HG03520 (cell line): ENCODE measurements around the gene RARB.

Source experiments
- ATAC-seq: cut with Tn5 transposase; IDR thresholded peaks from one replicate; pipeline ENCODE4 v1.9.1; 2021; ENCODE audit warnings: mild to moderate bottlenecking, moderate library complexity; ENCODE audit not compliant: unreplicated experiment

Gene RARB

DNA sequence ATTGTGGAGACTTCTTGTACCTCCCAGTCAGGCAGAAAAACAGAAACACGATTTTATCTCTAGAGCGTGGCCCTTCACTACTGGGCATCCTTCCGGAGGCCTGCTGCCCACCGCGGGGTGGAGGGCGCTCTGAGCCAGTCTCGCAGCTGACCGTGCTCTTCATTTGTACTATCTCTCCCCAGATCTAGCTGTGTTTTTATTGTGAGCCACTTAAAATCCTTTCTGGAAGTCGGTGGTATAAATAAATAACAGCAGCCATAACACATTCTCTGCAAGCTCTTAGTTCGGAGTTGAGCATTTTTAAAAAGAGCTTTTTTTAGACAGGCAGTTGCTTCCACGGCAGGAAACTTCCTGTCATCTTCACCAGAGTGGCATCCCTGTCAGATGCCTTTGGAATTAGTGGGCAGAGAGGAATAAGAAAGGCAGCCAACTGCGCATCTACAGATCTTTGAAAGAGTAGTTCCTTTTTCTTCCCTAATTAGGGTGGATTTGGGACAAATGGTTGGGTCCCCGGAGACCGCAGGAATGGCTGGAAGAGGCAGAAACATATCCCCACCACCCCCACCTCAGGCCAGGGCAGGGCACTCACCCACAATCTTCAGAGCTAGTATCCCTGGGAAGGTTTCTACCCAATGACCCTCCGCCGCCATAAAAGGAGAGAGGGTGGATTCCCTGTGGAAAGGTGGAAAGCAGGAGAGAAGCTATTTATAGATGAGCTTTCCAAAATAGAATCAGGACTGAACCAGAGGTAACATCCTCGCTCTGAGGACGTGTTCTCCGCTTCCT is 145.5 kb downstream of the RARB start:
- no peak for ATAC-seq

DNA sequence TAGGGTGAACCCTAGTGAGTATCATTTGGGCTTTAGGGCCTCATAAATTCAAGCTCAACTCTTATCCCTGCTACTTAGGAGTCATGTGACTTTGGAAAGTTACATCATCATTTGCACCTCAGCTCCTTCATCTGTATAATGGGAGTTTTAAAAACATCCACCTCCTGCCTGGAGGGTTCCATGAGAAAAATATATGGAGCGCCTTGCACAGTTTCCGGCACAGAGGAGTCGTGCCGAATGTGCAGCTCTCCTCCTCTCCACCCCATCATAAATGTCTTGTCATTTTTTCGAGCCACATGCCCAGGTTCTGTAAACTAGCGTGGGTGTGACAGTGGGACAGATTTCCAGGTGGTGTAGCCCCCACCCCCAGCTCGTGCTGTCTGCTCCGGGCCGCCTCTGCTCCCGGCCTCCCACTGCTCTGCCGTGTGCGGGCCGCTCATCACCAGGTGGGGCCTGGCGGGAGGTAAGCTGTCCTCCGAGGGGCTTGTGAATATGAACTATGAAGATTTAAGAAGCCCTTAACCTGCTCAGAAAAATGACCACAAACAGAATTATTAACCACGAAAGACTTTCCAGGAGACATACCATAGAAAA is 146.2 kb downstream of the RARB start:
- ATAC-seq: no peak

DNA sequence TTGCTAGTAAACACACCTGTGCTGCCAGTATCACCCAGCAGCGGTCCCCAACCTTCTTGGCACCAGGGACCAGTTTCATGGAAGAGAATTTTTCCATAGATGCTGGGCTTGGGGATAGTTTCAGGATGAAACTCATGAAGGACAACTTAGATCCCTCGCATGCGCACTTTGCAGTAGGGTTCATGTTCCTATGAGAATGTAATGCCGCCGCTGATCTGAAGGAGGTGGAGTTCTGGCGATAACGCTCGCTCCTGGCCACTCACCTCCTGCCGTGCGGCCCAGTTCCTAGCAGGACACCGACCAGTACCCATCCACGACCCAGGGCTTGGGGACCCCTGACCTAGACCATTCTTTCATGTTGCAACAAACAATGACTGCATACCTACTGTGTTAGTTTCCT is 146.9 kb downstream of the RARB start:
- no peak for ATAC-seq

DNA sequence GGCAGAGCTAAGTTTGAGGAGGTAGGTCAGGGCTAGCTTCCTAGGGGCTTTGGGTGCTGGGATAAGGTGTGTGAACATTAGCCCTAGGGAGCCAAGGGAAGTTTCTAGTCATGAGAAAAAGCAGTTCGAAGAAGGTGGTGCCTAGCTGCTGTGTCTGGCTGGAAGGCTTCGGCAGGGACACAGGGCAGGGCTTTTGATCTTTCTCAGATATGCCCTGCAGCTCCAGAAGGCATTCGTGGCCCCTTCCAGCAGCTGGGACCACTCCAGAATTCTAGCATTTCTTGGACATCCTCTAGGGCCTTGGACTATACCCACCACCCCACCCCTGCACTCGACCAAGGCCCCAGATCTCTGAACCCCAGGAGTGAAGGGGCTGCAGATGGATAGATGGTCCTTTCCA is 148.1 kb downstream of the RARB start:
- ATAC-seq: no peak

DNA sequence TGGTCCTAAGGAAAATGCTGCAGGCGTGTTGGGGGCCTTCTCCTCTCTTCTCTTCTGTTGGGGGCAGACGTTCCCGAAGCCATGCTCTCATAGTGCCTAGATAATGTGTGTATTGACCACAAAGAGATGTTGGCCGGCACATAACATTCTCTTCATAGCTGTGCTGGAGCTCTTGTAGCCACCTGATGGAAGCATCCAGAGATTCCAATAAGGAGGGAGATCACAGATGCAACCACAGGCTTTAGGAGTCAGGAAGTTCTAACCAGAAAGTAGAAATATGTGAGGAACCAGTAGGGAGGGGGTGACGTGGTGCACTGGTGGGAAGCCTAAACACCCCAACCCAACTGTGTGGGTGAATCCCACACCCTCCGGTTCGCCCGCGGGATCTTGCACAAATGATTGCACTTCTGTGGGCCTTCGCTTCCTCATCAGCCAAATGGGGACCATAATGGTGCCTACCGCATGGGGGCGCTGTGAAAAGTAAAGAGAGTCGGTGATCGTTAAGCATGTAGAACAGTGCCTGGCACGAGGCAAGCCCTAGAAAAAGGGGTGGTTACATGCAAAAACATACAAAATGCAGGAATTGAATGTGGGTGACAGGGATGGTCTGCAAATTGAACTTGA is 148.9 kb downstream of the RARB start:
- no peak for ATAC-seq

DNA sequence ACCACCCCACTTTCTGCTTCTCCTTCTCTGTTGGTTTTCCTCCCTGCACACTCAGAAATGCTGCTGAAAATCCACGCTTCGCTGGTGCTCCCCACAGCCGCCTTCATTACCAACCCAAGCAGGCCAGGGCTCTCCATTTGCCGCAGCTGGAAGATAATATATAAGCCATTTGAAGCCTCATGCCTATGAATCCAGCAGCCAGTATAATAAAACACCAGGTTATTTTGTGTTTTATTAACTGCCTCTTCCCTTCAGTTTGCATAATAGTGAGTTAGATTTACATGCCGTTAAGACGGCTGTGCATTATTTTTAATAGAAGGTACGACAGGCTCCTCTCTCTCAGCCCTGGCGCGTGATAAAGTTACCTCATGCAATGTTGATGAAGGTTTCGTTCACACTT is 150.0 kb downstream of the RARB start:
- no peak for ATAC-seq

DNA sequence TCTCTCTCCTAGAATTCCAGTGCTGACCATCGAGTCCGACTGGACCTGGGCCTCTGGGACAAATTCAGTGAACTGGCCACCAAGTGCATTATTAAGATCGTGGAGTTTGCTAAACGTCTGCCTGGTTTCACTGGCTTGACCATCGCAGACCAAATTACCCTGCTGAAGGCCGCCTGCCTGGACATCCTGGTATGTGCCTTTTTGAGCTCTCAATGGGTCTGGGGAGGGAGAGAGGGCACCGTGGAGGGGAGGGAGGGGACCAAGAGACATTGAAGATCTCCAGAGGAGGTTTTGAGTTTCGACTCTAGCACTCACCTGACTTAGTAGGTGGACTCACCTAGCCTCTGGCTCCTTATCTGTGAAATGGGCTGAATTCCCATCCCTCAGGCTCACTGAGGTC is 152.5 kb downstream of the RARB start:
- no peak for ATAC-seq

DNA sequence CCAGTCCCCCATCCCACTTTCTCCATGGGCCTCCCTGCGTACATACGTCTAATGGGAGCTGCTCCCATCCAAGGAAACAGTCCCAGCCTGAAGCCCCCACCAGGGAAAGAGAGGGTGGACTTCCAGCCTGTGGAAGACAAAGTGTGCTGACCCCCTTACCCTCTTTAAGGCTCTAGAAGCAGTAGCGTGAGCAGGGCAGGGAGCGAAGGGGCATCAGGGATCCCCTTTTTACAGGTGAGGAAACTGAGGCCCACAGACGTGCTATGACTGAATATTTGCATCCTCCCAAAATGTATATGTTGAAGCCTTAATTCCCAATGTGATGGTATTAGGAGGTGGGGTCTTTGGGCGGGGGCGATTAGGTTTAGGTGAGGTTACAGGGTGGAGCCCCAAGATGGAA is 153.3 kb downstream of the RARB start:
- ATAC-seq: no peak

DNA sequence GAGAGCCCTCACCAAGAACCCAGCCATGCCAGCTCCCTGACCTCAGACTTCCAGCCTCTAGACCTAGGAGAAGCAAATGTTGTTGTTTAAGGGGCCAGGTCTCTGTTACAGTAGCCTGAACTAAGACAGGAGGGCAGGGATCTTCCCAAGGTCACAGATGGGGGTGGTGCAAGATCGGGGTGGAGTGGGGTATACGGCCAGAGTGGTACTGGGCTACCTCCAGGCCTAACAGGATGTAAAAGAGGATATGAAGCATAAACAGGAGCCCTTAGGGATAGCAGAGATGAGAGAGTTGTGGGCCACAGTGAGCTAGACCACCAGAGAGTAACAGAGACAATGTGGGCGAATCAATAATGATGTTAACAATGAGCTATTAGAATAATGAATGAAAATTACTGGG is 153.8 kb downstream of the RARB start:
- no peak for ATAC-seq

DNA sequence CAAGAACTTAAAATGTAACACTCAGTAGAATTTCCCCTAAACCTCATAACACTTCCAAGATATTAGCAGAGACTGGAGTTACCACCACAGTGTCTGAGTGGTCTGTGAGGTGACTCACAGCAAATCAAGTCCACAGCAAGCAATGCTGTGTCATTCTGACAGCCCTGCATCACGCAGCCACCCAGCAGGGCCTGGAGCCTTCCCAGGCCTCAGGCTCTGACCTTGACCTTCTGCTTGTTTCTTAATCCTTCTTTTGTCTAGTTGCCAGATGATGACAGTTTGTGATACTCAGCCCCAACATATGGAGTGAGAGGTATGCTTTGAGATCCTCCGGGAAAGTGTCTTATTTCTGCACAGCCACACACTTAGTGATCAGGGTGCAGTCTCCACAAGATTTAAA is 154.2 kb downstream of the RARB start:
- ATAC-seq: no peak

DNA sequence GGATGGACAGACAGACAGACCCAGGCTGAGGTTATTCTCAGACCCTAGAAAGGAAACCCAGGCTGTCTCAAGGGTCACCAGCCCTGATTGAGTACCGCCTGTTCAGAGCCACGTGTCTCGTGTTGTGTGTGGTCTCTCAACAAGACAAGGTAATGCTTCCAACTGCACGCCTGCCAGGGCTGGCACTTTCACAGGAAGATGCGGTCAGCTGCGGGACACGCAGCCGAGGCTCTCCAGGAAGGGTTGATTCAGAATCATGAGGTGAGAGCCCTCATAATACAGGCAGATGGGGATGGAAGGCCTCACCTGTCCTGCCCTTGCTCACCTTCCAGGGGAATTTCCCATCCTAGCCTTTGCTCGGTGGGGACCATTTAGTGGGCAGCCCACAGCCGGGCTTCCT is 155.3 kb downstream of the RARB start:
- ATAC-seq: no peak

DNA sequence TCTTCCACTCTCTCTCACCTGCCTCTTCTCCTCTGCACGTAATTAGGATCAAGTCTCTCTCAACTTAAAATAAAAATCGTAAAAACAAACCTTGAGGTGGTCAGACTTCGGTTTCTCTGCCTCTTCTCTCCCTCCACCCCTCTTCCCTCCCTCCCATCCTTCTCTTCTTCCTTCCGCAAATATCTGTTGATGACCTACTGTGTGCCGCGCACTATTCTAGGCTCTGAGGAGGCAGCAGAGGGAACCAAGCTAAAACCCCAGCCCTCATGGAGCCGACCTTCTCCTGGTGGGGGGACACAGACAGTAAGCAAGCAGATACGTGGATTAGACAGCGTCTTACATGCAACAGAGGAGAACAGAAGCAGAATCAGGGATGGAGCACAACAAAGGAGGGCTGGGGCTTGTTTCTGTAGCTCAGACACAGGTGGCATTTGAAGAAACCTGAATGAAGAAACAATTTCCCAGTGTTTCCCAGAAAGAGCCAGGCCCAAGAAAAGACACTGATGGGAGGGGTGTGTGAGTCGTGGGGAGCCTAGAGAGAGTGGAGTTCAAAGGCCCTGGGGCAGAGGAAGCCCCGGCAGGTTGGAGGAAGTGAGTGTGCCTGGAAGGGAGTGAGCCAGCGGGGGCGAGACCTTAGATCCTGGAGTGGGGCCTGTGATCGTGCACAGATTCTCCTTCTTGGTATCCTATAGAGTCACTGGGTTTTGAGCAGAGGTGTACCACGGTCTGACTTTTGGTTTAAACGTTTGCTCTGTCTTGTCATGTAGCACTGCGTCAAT is 156.1 kb downstream of the RARB start:
- no peak for ATAC-seq

DNA sequence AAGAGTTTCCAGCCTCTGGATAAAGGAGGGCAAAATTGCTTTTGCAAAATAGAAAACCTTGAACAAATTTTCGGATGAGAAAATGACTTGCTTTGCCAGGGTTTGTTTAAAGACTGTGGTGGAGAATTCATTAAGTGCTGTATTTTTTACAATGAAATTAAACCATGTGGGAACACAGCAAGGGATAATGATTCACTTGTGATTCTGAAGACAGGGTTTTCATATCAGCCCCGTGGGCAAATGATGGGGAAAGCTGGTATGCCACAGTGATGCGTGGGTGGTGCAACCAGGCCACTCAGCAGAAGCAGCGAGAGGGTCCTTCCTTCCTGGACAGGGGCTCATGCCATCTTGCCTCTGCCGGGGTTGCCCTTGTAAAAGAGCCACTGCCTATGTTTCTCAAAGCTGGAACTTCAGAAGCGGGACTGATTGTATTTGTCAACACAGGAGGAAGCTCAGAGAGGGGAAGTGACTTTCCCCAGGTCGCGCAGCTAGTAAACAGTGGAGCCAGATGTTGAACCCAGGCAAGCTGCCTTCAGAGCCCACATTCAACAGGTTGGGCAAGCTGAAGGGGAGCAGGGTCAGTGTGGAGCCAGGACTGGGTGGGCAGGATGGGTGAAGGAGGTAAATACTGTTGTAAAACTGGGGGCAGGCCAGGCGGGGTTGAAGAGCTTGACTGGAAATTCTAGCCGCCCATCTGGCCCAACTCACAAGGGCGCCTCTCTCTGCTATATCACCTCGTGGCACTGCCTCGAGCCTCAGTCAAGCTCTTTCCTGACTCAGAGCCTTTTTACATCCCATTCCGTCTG is 157.5 kb downstream of the RARB start:
- no peak for ATAC-seq

DNA sequence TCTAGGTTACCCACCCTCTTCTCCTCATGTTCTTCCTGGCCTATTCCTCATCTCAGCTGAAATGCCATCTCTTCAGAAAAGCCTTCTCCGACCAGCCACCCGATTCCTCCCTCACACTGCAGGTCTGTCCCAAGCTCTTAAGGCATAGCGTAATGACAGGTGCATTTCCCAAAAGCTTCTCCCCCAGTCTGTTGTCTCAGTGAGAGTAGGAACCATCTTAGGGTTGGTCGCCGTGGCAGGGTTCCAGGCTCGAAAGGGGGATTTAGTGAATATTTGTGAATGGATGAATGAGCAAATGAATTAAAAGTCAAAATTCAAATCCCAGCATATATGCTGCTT is 158.1 kb downstream of the RARB start:
- no peak for ATAC-seq

DNA sequence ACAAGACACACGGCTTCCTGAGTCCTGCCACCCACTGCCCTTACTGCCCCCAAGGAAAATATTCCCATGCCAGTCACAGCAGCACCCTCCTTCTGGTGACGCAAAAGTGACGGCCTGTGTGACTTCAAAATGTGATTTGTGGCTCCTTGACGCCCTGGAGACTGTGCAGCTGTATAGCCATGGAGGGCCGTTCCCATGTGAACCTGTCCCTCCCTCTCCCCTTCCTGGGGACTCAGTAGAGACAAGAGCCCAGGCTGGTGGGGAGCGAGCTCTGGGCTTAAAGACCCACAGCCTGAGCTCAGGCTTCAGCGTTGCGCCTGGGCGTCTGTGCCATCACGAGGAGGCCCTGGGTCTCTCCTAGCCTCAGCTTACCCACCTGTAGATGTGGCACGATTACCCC is 158.5 kb downstream of the RARB start:
- ATAC-seq: no peak

DNA sequence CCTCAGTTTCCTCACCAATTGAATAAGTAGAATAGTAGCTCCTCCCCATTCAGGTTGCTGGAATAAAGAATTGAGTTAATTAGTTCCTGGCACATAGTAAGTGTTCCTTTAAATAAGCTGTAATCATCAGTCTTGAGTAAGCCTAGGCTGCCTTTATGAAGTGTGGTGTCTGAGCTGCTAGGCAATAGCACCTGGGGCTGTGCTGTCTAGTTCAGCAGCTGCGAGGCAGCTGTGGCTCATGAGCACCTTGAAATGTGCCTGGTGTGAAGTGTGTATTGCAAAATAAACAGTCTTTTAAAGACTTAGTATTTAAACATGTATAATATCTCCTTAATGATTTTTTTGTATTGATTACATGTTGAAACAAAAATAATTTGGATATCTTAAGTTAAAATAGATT is 159.0 kb downstream of the RARB start:
- no peak for ATAC-seq

DNA sequence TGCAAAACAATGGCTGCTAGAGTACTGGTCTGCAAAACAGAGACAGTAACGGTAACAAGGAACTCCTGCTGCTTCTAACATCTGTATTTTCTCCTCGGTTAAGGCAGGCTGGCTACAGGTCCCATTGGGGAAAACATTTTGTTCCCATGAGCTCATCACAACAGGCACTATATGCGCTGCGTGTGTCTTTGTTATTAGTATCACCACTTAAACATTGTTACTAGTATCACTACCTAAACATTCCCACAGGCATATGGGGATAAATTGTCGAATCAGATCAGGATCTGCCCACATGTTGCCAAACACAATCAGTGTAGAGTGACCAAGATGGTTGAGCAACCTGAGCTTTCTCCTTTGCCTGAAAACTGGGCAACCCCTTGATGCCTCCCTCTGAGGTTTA is 159.5 kb downstream of the RARB start:
- no peak for ATAC-seq

DNA sequence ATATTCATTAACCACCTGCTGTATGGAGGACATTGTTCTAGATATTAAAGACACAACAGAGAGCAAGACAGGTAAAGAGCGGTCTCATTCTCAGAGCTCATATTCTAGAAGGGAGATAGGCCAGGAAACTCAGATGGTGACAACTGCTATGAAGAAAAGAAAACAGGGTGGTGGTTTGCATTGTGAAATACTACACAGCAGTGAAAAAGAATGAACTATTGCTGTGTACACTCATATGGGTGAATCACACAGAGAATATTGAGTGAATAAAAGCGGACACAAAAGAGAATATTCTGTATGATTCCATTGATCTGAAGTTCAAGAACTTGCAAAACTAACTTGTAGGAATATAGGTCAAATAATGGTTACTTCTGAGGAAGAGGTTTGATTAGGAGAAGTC is 159.9 kb downstream of the RARB start:
- no peak for ATAC-seq

DNA sequence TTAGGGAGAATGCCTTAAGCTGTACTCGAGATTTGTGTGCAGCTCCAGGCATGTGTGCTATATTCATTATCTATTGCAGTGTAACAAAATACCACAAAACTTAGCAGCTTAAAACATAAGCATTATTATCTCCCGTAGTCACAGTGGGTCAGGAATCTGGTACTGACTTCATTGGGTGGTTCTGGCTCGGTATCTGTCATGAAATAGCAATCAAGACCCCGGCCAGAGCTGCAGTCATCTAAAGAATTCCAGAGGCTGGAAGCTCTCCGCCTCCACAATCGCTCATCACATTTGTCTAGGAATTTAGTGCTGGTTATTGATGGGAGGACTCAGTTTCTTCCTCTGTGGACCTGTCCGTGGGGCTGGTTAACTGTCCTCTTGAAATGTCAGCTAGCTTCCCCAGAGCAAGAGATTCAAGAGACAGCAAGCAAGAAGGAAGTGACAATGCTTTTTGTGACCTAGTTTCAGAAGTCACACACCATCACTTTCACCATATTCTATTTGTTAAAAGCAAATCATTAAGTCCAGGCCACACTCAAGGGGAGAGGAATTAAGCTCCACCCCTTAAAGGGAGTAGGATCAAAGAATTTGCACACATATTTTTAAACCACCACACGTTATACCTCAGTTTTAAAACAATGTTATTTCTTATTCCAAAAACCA is 160.5 kb downstream of the RARB start:
- no peak for ATAC-seq

DNA sequence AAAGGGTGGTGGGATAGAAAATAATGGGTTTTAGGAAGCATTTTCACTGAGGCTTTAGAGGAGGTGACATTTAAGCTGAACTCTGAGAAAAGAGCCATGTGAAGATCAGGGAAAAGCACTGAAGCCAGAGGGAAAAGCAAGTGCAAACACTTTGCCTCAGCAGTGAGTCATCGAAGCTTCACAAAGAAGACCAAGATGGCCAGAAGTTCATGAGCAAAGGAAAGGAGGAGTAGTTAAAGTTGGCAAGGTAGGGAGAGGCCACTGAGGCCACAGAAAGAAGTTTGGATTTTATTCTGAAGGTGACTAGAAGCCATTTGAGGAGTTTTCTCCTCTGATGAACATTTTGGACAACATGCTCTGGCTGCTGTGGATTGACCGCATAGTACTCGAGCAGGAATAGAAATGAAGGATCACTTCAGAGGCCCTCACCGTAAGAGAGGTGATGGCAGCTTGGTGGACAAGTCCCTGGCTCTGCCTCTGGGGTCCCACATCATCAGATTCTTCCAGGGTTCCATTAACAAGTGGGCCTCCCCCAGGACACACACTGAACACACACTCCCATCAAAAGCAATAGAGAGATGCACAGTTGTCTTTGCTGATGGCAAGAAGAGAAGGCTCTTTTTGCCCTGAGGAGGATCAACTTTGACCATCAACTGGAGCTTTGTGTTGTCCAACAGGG is 161.2 kb downstream of the RARB start:
- ATAC-seq: no peak
